Natural killer cell (primary cell): ENCODE measurements around the gene TMEM52B. TPM values are rescaled to one million over a fixed set of nuclear protein-coding genes. Genes with fewer than 3 reads are reported as not detected.

ENCODE experiments used
- ATAC-seq, 3 donors: fragments of 150-1000 bp in 2 of 3; fragments of 200-7000 bp in 1 of 3; cut with Tn5 transposase; 1 replicate in 1 of 3; 2 replicates in 2 of 3; pipeline ENCODE4 v1.10.0; 2021; ENCODE audit warnings: mild to moderate bottlenecking in 2 of 3, moderate library complexity in 2 of 3
- DNase-seq, 2 donors: peaks; one replicate each; pipeline versions ENCODE4 v3.0.0 to v3.0.0-alpha.2; 2013 to 2021; ENCODE audit warnings: mixed read lengths in 1 of 2
- H3K27ac ChIP-seq: one replicate; pipeline ENCODE4 v1.5.1; 2013; ENCODE audit warnings: mild to moderate bottlenecking, low read length
- H3K27me3 ChIP-seq: one replicate; pipeline ENCODE4 v1.6.1; 2013; ENCODE audit warnings: low read length; ENCODE audit not compliant: control insufficient read depth, insufficient read depth
- H3K36me3 ChIP-seq: one replicate; pipeline ENCODE4 v1.6.1; 2013; ENCODE audit warnings: low read length; ENCODE audit not compliant: control insufficient read depth, insufficient read depth
- H3K4me1 ChIP-seq: one replicate; pipeline ENCODE4 v1.6.1; 2013; ENCODE audit warnings: low read length; ENCODE audit not compliant: control insufficient read depth, insufficient read depth
- H3K4me3 ChIP-seq: one replicate; pipeline ENCODE4 v1.5.1; 2013; ENCODE audit warnings: low read length
- H3K9me3 ChIP-seq: one replicate; pipeline ENCODE4 v1.6.1; 2013; ENCODE audit warnings: low read length; ENCODE audit not compliant: control insufficient read depth, insufficient read depth
- H3K27ac Mint-ChIP-seq, 2 donors: one replicate each; pipeline ENCODE4 v1.8.0; 2022; ENCODE audit warnings: mild to moderate bottlenecking in 2 of 2, mixed read lengths in 2 of 2, moderate library complexity in 1 of 2
- H3K27me3 Mint-ChIP-seq, 2 donors: one replicate each; pipeline ENCODE4 v1.8.0; 2022; ENCODE audit warnings: low read depth in 2 of 2, mixed read lengths in 2 of 2
- H3K36me3 Mint-ChIP-seq: one replicate; pipeline ENCODE4 v1.8.0; 2022; ENCODE audit warnings: mixed read lengths
- H3K4me1 Mint-ChIP-seq, 2 donors: one replicate each; pipeline ENCODE4 v1.8.0; 2022; ENCODE audit warnings: mixed read lengths in 2 of 2
- H3K4me3 Mint-ChIP-seq: one replicate; pipeline ENCODE4 v1.8.0; 2022; ENCODE audit warnings: mild to moderate bottlenecking, moderate library complexity, mixed read lengths
- H3K9me3 Mint-ChIP-seq, 2 donors: one replicate each; pipeline ENCODE4 v1.8.0; 2022; ENCODE audit warnings: mixed read lengths in 2 of 2
- CTCF ChIP-seq: fragments of 200-600 bp; IDR thresholded peaks from one replicate; pipeline ENCODE4 v1.8.0; 2022; ENCODE audit warnings: antibody characterized with exemption
- WGBS: methylation state at CpG from one replicate; pipeline ENCODE4 v1.1.7; 2013; ENCODE audit warnings: missing lambda C conversion rate; ENCODE audit not compliant: insufficient coverage; 5-methylcytosine and 5-hydroxymethylcytosine counted together
- intact Hi-C: fragments of 100-400 bp; cut with micrococcal nuclease; formaldehyde crosslinking; loops from one replicate; pipeline ENCODE4 v1.14.2; 2022
- total RNA-seq, 4 donors: library from RNA; stranded (reverse); fragments of 120-200 nt in 1 of 4; gene quantifications; one replicate each; pipeline versions ENCODE4 v1.2.3 to v1.2.4, GENCODE V29; 2013 to 2022

TMEM52B gene
- total RNA-seq, 3 donors from 2014 or later (not counting 1 experiment from before 2014, with no cell fraction given) = 1.5 TPM; not detected in 2

GRCh38 chr12:10174986-10175614 lies 3.7 kb upstream of the TMEM52B start:
- no peak for ATAC-seq

GRCh38 chr12:10175846-10176636 lies 2.8 kb upstream of the TMEM52B start:
- no peak overlapping the region for H3K27ac Mint-ChIP-seq
- H3K4me1 ChIP-seq = no peaks in the 10 kb centered on the region
- no peak overlapping the region for H3K27ac ChIP-seq
- H3K4me3 ChIP-seq = no peak overlapping the region
- H3K4me1 Mint-ChIP-seq = no peaks in the 10 kb centered on the region
- no peak overlapping the region for H3K4me3 Mint-ChIP-seq
- no peak for ATAC-seq
- peaks cover 20 to 41% of the 10 kb centered on the region in 2 donors for H3K27me3 Mint-ChIP-seq
- WGBS = 87% methylated on average over 4 of the region's 5 CpGs
- intact Hi-C loops = no loop called here
- H3K36me3 ChIP-seq = no peaks in the 10 kb centered on the region
- H3K9me3 ChIP-seq = no peaks in the 10 kb centered on the region
- H3K36me3 Mint-ChIP-seq = no peaks in the 10 kb centered on the region
- H3K9me3 Mint-ChIP-seq = no peaks in the 10 kb centered on the region
- peak in 1 of 2 donors; percentile 7 for DNase-seq
- no peak for TF ChIP-seq CTCF
- no peaks in the 10 kb centered on the region for H3K27me3 ChIP-seq

More at GRCh38 chr12:10174986-10175614, 3.7 kb upstream of the TMEM52B start:
- no CpG with 5 or more reads among the region's 2 CpGs for WGBS
- DNase-seq = no peak
- H3K27me3 ChIP-seq = no peaks in the 10 kb centered on the region
- no peaks in the 10 kb centered on the region for H3K9me3 Mint-ChIP-seq
- no peaks in the 10 kb centered on the region for H3K9me3 ChIP-seq
- no peaks in the 10 kb centered on the region for H3K4me1 Mint-ChIP-seq
- no peak overlapping the region for H3K4me3 Mint-ChIP-seq
- peaks cover 24 to 49% of the 10 kb centered on the region in 2 donors for H3K27me3 Mint-ChIP-seq
- H3K36me3 Mint-ChIP-seq = no peaks in the 10 kb centered on the region
- H3K4me3 ChIP-seq = no peak overlapping the region
- intact Hi-C loops = no loop called here
- no peaks in the 10 kb centered on the region for H3K4me1 ChIP-seq
- H3K27ac Mint-ChIP-seq = no peak overlapping the region
- no peaks in the 10 kb centered on the region for H3K36me3 ChIP-seq
- TF ChIP-seq CTCF = no peak
- H3K27ac ChIP-seq = no peak overlapping the region

- Mint-ChIP-seq H3K36me3 (no peaks in the 10 kb centered on the region), H3K9me3 (no peaks in the 10 kb centered on the region), H3K27ac (no peak overlapping the region), H3K4me3 (no peak overlapping the region), H3K4me1 (no peaks in the 10 kb centered on the region), H3K27me3 (peaks cover 18 to 30% of the 10 kb centered on the region in 2 donors)
- 93% methylated on average over 5 of the region's 5 CpGs for WGBS
- no peak for TF ChIP-seq CTCF
- no peaks in the 10 kb centered on the region for H3K36me3 ChIP-seq
- no peak for DNase-seq
- intact Hi-C loops = no loop called here
- ATAC-seq = no peak
- H3K4me1 ChIP-seq = no peaks in the 10 kb centered on the region
- H3K27ac ChIP-seq = no peak overlapping the region
- no peaks in the 10 kb centered on the region for H3K27me3 ChIP-seq
- H3K9me3 ChIP-seq = no peaks in the 10 kb centered on the region
- H3K4me3 ChIP-seq = no peak overlapping the region
These were observed 947 bp downstream of the TMEM52B start for GRCh38 chr12:10179776-10180181.
